K562 (cell line): Measurements from ENCODE around the gene SNCG. TPM values are rescaled to one million over a fixed set of nuclear protein-coding genes. Genes with fewer than 3 reads are reported as not detected.

Experiments used
- EHMT2 ChIP-seq: fragments of 450-650 bp; IDR thresholded peaks from 2 replicates; pipeline ENCODE4 v1.6.1; 2018; ENCODE audit warnings: antibody characterized with exemption
- ELF2 ChIP-seq: fragments of 250-450 bp; sonication (Bioruptor Pico); IDR thresholded peaks from 2 replicates; pipeline ENCODE4 v1.5.0; 2021; ENCODE audit warnings: mild to moderate bottlenecking
- FOXJ3 ChIP-seq: sonication (generic); formaldehyde crosslinking; IDR thresholded peaks from 2 replicates; pipeline ENCODE4 v1.4.0; 2020; ENCODE audit warnings: mild to moderate bottlenecking, missing genetic modification reagents
- IFI16 ChIP-seq: fragments of 250-450 bp; sonication (Bioruptor Pico); IDR thresholded peaks from 2 replicates; pipeline ENCODE4 v2.1.2; 2022; ENCODE audit warnings: mild to moderate bottlenecking, inconsistent platforms
- MBD1 ChIP-seq: fragments of 250-450 bp; sonication (Bioruptor Pico); IDR thresholded peaks from 2 replicates; pipeline ENCODE4 v1.8.0; 2022; ENCODE audit warnings: inconsistent platforms
- PRDM10 ChIP-seq: fragments of 450-650 bp; IDR thresholded peaks from 2 replicates; pipeline ENCODE4 v1.6.1; 2018; ENCODE audit not compliant: partially characterized antibody
- SRSF7 ChIP-seq: fragments of 200-400 bp; formaldehyde crosslinking; optimal IDR thresholded peaks from 2 replicates; pipeline ENCODE3; 2017; ENCODE audit warnings: mild to moderate bottlenecking, low read depth, low read length
- TAF9B ChIP-seq: fragments of 450-650 bp; IDR thresholded peaks from 2 replicates; pipeline ENCODE4 v1.6.1; 2018; ENCODE audit warnings: mild to moderate bottlenecking; ENCODE audit not compliant: partially characterized antibody
- TFAP4 ChIP-seq: sonication (generic); formaldehyde crosslinking; IDR thresholded peaks from 2 replicates; pipeline ENCODE4 v1.8.0; 2022; ENCODE audit warnings: missing genetic modification reagents, mild to moderate bottlenecking, moderate library complexity, borderline replicate concordance
- THRA ChIP-seq: fragments of 450-650 bp; IDR thresholded peaks from 2 replicates; pipeline ENCODE4 v1.6.1; 2017; ENCODE audit warnings: mild to moderate bottlenecking, moderate library complexity
- YY1 ChIP-seq, 3 experiments: IDR thresholded peaks; 2 replicates each; pipeline ENCODE4 v1.6.1; 2011; ENCODE audit warnings: low read length in 2 of 3, mild to moderate bottlenecking in 2 of 3, moderate library complexity in 2 of 3, borderline replicate concordance in 1 of 3, control low read depth in 1 of 3, low read depth in 1 of 3; ENCODE audit not compliant: insufficient read depth in 3 of 3, insufficient replicate concordance in 2 of 3, control insufficient read depth in 1 of 3, insufficient read length in 1 of 3; ENCODE audit errors: extremely low read depth in 1 of 3
- ZBTB2 ChIP-seq: fragments of 450-650 bp; IDR thresholded peaks from 2 replicates; pipeline ENCODE4 v1.6.1; 2016; ENCODE audit warnings: antibody characterized with exemption
- ZNF134 ChIP-seq: fragments of 250-450 bp; sonication (Bioruptor Pico); conservative IDR thresholded peaks from 2 replicates; pipeline ENCODE4 v1.4.0; 2020
- ZNF699 ChIP-seq: fragments of 250-450 bp; sonication (Bioruptor Pico); IDR thresholded peaks from 2 replicates; pipeline ENCODE4 v1.8.0; 2021; ENCODE audit warnings: mild to moderate bottlenecking, moderate library complexity; ENCODE audit not compliant: insufficient replicate concordance
- ZNF75A ChIP-seq: fragments of 450-650 bp; formaldehyde crosslinking; IDR thresholded peaks from 2 replicates; pipeline ENCODE4 v1.4.0; 2020; ENCODE audit warnings: mild to moderate bottlenecking
- polyA plus RNA-seq, 8 experiments: library from polyadenylated mRNA; depleted of rRNA in 4 of 8; stranded (reverse) in 5 of 8; unstranded in 3 of 8; fragments of >200 nt; fragmentation: Nextera tagmentation in 2 of 8; fragmentation: Illumina TruSeq in 1 of 8; extraction: Ambion mirVana in 2 of 8; extraction: Trizol in 1 of 8; gene quantifications; 2 replicates each; pipeline versions ENCODE4 v1.2.1 to v1.2.3, GENCODE V29; 2011 to 2014; ENCODE audit warnings: inconsistent platforms in 1 of 8, missing spikeins in 1 of 8
- total RNA-seq, 7 experiments: library from RNA; depleted of rRNA in 6 of 7; stranded (reverse); fragments of >200 nt in 6 of 7; fragmentation: Illumina TruSeq in 2 of 7; extraction: Trizol in 2 of 7; gene quantifications; 2 replicates each; pipeline versions ENCODE4 v1.2.1 to v1.2.3, GENCODE V29; 2011 to 2021; ENCODE audit warnings: low replicate concordance in 1 of 7
- TF ChIP-seq, protein P1 (sequence below): fragments of 450-650 bp; formaldehyde crosslinking; IDR thresholded peaks from 2 replicates; pipeline ENCODE4 v1.4.0; 2022; ENCODE audit warnings: mild to moderate bottlenecking, moderate library complexity

The SNCG gene
- total and polyA plus RNA-seq, 9 of the 15 experiments (the other 6 are each of a cell fraction or from before 2014, with no cell fraction given) = 9.8 to 146 (median 93.6) TPM

DNA sequence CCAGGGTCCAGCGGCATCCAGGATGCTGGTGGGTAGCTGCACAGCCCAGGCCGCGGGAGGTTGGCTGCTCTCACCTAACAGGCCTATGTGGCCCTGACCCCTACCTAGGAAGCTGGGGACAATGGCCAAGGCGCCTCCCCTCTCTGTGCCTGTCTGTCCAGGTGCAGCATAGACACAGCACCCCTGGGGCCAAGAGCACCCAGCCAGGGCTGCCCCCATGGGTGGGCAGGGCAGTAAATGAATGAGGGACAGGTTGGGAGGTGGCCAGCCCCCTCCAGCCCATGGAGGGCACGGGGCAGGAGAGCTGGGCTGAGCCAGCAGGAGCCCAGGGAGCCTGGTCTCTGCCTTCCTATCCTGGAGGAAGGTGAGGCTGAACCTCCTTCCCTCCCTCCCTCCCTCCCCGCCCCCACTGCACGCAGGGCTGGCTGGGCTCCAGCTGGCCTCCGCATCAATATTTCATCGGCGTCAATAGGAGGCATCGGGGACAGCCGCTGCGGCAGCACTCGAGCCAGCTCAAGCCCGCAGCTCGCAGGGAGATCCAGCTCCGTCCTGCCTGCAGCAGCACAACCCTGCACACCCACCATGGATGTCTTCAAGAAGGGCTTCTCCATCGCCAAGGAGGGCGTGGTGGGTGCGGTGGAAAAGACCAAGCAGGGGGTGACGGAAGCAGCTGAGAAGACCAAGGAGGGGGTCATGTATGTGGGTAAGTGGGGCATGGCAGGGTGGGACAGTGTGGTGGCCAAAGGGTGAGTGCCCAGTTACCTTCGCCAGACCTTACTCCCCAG is at the start of gene SNCG (continued):
- TF ChIP-seq SRSF7 = no peak
- no peak for TF ChIP-seq ZNF134 (CRISPR knock-in tag)
- TF ChIP-seq FOXJ3 = no peak
- TF ChIP-seq ELF2 = no peak
- TF ChIP-seq TAF9B = no peak
- TF ChIP-seq ZNF699 (CRISPR knock-in tag) = no peak
- TF ChIP-seq ZBTB2 = no peak
- no peak for TF ChIP-seq MBD1 (CRISPR knock-in tag)
- TF ChIP-seq TFAP4 = peak; percentile 29; the same call in 1 of the 2 replicates
- TF ChIP-seq, protein P1, sequence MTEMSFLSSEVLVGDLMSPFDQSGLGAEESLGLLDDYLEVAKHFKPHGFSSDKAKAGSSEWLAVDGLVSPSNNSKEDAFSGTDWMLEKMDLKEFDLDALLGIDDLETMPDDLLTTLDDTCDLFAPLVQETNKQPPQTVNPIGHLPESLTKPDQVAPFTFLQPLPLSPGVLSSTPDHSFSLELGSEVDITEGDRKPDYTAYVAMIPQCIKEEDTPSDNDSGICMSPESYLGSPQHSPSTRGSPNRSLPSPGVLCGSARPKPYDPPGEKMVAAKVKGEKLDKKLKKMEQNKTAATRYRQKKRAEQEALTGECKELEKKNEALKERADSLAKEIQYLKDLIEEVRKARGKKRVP (CRISPR knock-in tag) = no peak
- TF ChIP-seq EHMT2 = no peak
- no peak for TF ChIP-seq THRA
- peak in 1 of 3 experiments; percentile 4 for TF ChIP-seq YY1 (IDR thresholded peaks at IDR 0.05; ENCODE audit: borderline replicate concordance in 1 of 3, control insufficient read depth in 1 of 3, extremely low read depth in 1 of 3, insufficient read depth in 3 of 3, insufficient read length in 1 of 3, insufficient replicate concordance in 2 of 3, low read depth in 1 of 3, low read length in 2 of 3)
- no peak for TF ChIP-seq IFI16 (CRISPR knock-in tag)
- peak; percentile 31 for TF ChIP-seq PRDM10
- TF ChIP-seq ZNF75A (CRISPR knock-in tag) = no peak
